Dedifferentiated amniotic fluid mesenchymal stem cell (primary cell): ENCODE measurements around the gene AHNAK.
"Not testable (repeated sequence)": the region's sequence is repeated elsewhere in the genome, so short reads cannot be mapped to it uniquely, and the experiment has no call there.

Experiments used
- DNase-seq: peaks from one replicate; pipeline ENCODE4 v3.0.0-alpha.2; 2016; ENCODE audit errors: extremely low spot score

AHNAK gene

DNA sequence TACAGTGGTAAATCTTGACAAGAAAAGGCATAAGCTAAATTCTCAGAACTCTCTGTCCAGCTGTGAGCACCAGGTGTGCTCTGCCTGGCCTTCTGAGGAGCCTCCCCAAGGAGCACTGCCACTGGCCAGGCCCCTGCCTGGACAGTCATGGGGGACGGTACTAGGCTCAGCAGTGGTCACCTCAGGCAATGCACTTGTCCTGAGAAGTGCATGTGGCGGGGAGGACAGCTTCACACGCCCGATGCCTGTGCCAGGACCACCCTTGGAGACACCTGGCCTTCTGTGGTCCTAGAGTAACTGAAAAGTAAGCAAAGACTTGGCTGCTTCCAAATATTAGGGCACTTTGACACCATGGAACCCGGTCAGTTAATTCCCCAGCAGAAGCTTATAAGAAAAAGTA lies 156.4 kb downstream of the AHNAK start:
- no peak for DNase-seq

DNA sequence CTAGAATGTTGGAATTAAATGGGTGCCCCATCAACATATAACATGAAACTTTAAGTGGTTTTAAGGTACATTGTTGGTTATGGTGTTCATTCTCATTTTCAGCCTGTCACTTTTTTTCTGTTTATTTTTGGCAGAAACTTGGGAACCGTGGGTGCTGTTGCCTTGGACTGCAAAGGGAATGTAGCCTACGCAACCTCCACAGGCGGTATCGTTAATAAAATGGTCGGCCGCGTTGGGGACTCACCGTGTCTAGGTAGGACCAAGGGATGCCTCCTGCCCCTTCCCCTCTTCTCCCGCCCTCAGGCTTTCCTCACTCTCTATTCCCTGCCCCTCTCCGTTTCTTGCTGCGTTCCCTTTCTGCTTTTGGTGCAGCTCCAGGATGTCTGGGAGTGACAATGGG lies 157.6 kb downstream of the AHNAK start:
- DNase-seq, result no peak

DNA sequence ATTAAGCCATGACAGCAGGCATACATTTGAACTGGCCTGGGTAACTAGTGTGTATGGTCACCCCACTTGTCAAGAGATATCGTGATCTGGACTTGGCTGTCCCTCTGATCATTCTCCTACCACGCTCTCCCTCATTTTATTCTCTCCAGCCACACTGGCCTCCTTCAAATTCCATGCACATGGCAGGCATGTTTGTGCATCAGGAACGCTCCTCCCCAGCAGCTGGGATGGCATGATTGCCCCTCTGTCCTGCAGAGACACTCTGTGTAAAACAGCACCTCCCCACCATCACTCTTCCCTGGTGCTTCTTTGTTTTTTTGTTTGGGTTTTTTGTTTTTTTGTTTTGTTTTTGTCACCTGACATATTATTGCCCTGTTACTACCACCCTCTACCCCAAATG lies 159.2 kb downstream of the AHNAK start:
- no peak for DNase-seq

DNA sequence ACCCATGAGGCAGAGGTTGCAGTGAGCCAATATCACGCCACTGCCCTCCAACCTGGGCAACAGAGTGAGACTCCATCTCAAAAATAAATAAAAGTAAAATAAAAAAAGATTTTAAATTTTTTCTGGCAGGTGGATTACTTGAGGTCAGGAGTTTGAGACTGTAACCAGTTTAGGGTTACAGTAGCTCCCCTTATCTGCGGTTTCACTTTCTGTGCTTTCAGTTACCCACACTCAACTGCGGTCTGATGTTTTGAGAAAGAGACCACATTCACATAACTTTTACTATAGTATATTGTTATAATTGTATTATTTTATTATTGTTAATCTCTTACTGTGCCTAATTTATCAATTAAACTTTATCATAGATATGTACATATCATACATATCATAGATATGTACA lies 160.5 kb downstream of the AHNAK start:
- not testable (repeated sequence) for DNase-seq

DNA sequence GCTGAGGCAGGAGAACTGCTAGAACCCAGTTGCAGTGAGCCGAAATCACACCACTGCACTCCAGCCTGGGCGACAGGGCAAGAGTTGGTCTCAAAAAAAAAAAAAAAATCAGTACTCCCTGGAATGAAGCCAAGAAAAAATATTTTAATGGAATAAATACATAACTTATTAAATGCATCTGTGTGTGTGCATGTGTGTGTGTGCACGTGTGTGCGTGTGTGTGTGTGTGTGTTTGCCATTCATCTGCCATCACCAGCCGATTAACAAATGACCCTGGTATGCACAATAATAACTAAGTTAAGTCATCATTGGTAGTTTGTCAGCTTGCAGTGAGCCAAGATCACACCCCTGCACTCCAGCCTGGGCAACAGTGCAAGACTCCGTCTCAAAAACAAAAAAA lies 162.8 kb downstream of the AHNAK start:
- DNase-seq, result no peak
